Neural progenitor cell (in vitro differentiated cells): ENCODE data around the gene MMS22L. TPM values are rescaled to one million over a fixed set of nuclear protein-coding genes. Genes with fewer than 3 reads are reported as not detected.

ENCODE experiments used
- DNase-seq: peaks from one replicate; pipeline ENCODE4 v3.0.0-alpha.2; 2016; ENCODE audit warnings: low spot score
- H2AFZ ChIP-seq: fragments of 200-600 bp; sonication (generic); replicated peaks from 2 replicates; pipeline ENCODE4 v1.6.1; 2016; ENCODE audit warnings: antibody characterized with exemption
- H3F3A ChIP-seq: fragments of 200-600 bp; sonication (generic); 2 replicates; pipeline ENCODE4 v1.6.1; 2016; ENCODE audit warnings: antibody characterized with exemption, low read depth
- H3K27ac ChIP-seq: fragments of 200-600 bp; sonication (generic); 2 replicates; pipeline ENCODE4 v1.5.1; 2016; ENCODE audit warnings: mild to moderate bottlenecking
- H3K27me3 ChIP-seq: fragments of 200-600 bp; sonication (generic); 2 replicates; pipeline ENCODE4 v1.6.1; 2016; ENCODE audit warnings: mild to moderate bottlenecking, moderate library complexity
- H3K36me3 ChIP-seq: fragments of 200-600 bp; sonication (generic); 2 replicates; pipeline ENCODE4 v1.5.1; 2016
- H3K4me1 ChIP-seq: fragments of 200-600 bp; sonication (generic); 2 replicates; pipeline ENCODE4 v1.6.1; 2016; ENCODE audit warnings: mixed run types
- H3K4me2 ChIP-seq: fragments of 200-600 bp; sonication (generic); 2 replicates; pipeline ENCODE4 v1.6.1; 2016
- H3K4me3 ChIP-seq: fragments of 200-600 bp; sonication (generic); 2 replicates; pipeline ENCODE4 v1.5.1; 2016
- H3K79me2 ChIP-seq: fragments of 200-600 bp; sonication (generic); 2 replicates; pipeline ENCODE4 v1.6.1; 2016; ENCODE audit warnings: low read depth
- H3K9ac ChIP-seq: fragments of 200-600 bp; sonication (generic); 2 replicates; pipeline ENCODE4 v1.6.1; 2016
- H3K9me3 ChIP-seq: fragments of 200-600 bp; sonication (generic); 2 replicates; pipeline ENCODE4 v1.5.1; 2016; ENCODE audit warnings: low read depth
- H4K20me1 ChIP-seq: fragments of 200-600 bp; sonication (generic); 2 replicates; pipeline ENCODE4 v1.6.1; 2016; ENCODE audit warnings: low read depth
- H3K27ac Mint-ChIP-seq: 3 replicates; pipeline ENCODE4 v1.8.0; 2021; ENCODE audit warnings: mixed read lengths
- H3K27me3 Mint-ChIP-seq: 2 replicates; pipeline ENCODE4 v1.8.0; 2022; ENCODE audit warnings: low read depth, mild to moderate bottlenecking, inconsistent platforms, moderate library complexity, mixed read lengths; ENCODE audit not compliant: insufficient read depth
- H3K36me3 Mint-ChIP-seq: 3 replicates; pipeline ENCODE4 v1.8.0; 2021; ENCODE audit warnings: mixed read lengths
- H3K4me1 Mint-ChIP-seq: 3 replicates; pipeline ENCODE4 v1.8.0; 2021; ENCODE audit warnings: mixed read lengths
- H3K4me3 Mint-ChIP-seq: 3 replicates; pipeline ENCODE4 v1.8.0; 2021; ENCODE audit warnings: mild to moderate bottlenecking, moderate library complexity, mixed read lengths
- H3K9me3 Mint-ChIP-seq: 3 replicates; pipeline ENCODE4 v1.8.0; 2020; ENCODE audit warnings: mixed read lengths
- EZH2 ChIP-seq: fragments of 200-600 bp; sonication (generic); IDR thresholded peaks from 2 replicates; pipeline ENCODE4 v1.6.1; 2017; ENCODE audit warnings: antibody characterized with exemption, mild to moderate bottlenecking, moderate library complexity
- EZH2phosphoT487 ChIP-seq: fragments of 200-600 bp; sonication (generic); IDR thresholded peaks from 2 replicates; pipeline ENCODE4 v1.6.1; 2017; ENCODE audit warnings: antibody characterized with exemption
- total RNA-seq: library from RNA; depleted of rRNA; stranded (reverse); fragments of >200 nt; gene quantifications from 2 replicates; pipeline ENCODE4 v1.2.3, GENCODE V29; 2015; ENCODE audit warnings: low replicate concordance
- TF ChIP-seq, protein P1 (sequence below): fragments of 200-600 bp; sonication (generic); IDR thresholded peaks from 2 replicates; pipeline ENCODE4 v1.5.1; 2017; ENCODE audit warnings: antibody characterized with exemption, mild to moderate bottlenecking

The MMS22L gene
- total RNA-seq, 1 donor from 2014 or later, result 76.5 TPM

- Histone ChIP-seq H3K27ac (no peak overlapping the region), H3K4me3 (no peak overlapping the region), H3K4me1 (peaks cover 15% of the 10 kb centered on the region), H3K27me3 (no peaks in the 10 kb centered on the region), H3K4me2 (no peak overlapping the region), H3K79me2 (no peaks in the 10 kb centered on the region), H3F3A (no peaks in the 10 kb centered on the region), H3K9ac (no peak overlapping the region), H3K36me3 (no peaks in the 10 kb centered on the region), H4K20me1 (no peaks in the 10 kb centered on the region), H3K9me3 (no peaks in the 10 kb centered on the region), H2AFZ (no peak overlapping the region)
- Mint-ChIP-seq H3K9me3 (peaks cover 5% of the 10 kb centered on the region), H3K27me3 (no peaks in the 10 kb centered on the region), H3K4me3 (no peak overlapping the region), H3K27ac (no peak overlapping the region), H3K36me3 (no peaks in the 10 kb centered on the region), H3K4me1 (no peaks in the 10 kb centered on the region)
- TF ChIP-seq, protein P1, sequence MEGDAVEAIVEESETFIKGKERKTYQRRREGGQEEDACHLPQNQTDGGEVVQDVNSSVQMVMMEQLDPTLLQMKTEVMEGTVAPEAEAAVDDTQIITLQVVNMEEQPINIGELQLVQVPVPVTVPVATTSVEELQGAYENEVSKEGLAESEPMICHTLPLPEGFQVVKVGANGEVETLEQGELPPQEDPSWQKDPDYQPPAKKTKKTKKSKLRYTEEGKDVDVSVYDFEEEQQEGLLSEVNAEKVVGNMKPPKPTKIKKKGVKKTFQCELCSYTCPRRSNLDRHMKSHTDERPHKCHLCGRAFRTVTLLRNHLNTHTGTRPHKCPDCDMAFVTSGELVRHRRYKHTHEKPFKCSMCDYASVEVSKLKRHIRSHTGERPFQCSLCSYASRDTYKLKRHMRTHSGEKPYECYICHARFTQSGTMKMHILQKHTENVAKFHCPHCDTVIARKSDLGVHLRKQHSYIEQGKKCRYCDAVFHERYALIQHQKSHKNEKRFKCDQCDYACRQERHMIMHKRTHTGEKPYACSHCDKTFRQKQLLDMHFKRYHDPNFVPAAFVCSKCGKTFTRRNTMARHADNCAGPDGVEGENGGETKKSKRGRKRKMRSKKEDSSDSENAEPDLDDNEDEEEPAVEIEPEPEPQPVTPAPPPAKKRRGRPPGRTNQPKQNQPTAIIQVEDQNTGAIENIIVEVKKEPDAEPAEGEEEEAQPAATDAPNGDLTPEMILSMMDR, result no peak
- TF ChIP-seq EZH2phosphoT487 (no peak), EZH2 (no peak)
- DNase-seq, result no peak
These were observed 171.8 kb downstream of the MMS22L start for GRCh38 chr6:97111243-97111642.

- Histone ChIP-seq H2AFZ (peak overlapping the region; percentile 14), H3K9ac (no peak overlapping the region), H3K36me3 (no peaks in the 10 kb centered on the region), H3K27me3 (no peaks in the 10 kb centered on the region), H3K79me2 (no peaks in the 10 kb centered on the region), H3F3A (no peaks in the 10 kb centered on the region), H4K20me1 (no peaks in the 10 kb centered on the region), H3K4me3 (no peak overlapping the region), H3K4me1 (peaks cover 15% of the 10 kb centered on the region), H3K4me2 (no peak overlapping the region), H3K27ac (no peak overlapping the region), H3K9me3 (no peaks in the 10 kb centered on the region)
- DNase-seq, result no peak
- Mint-ChIP-seq H3K9me3 (peaks cover 5% of the 10 kb centered on the region), H3K27me3 (no peaks in the 10 kb centered on the region), H3K4me3 (no peak overlapping the region), H3K4me1 (no peaks in the 10 kb centered on the region), H3K27ac (no peak overlapping the region), H3K36me3 (no peaks in the 10 kb centered on the region)
- no peak for TF ChIP-seq EZH2
These were observed 172.4 kb downstream of the MMS22L start for GRCh38 chr6:97110626-97111025.

GRCh38 chr6:97110149-97110548, 172.9 kb downstream of the MMS22L start:
- Histone ChIP-seq H3K4me2 (no peak overlapping the region), H3K36me3 (no peaks in the 10 kb centered on the region), H2AFZ (peak overlapping the region; percentile 14), H3K27me3 (no peaks in the 10 kb centered on the region), H3K79me2 (no peaks in the 10 kb centered on the region), H3F3A (no peaks in the 10 kb centered on the region), H3K4me3 (no peak overlapping the region), H4K20me1 (no peaks in the 10 kb centered on the region), H3K9me3 (no peaks in the 10 kb centered on the region), H3K4me1 (peaks cover 20% of the 10 kb centered on the region), H3K9ac (no peak overlapping the region), H3K27ac (no peak overlapping the region)
- Mint-ChIP-seq H3K36me3 (no peaks in the 10 kb centered on the region), H3K27me3 (no peaks in the 10 kb centered on the region), H3K9me3 (peaks cover 5% of the 10 kb centered on the region), H3K4me1 (peaks cover 4% of the 10 kb centered on the region), H3K27ac (no peak overlapping the region), H3K4me3 (no peak overlapping the region)
- DNase-seq, result no peak
- TF ChIP-seq EZH2 (no peak), EZH2phosphoT487 (no peak)
- TF ChIP-seq, protein P1, result no peak

- H3K4me3 ChIP-seq, result no peak overlapping the region
- no peaks in the 10 kb centered on the region for H3K9me3 ChIP-seq
- no peaks in the 10 kb centered on the region for H3K27me3 Mint-ChIP-seq
- no peak for DNase-seq
- H3K4me2 ChIP-seq, result no peak overlapping the region
- H2AFZ ChIP-seq, result no peak overlapping the region
- TF ChIP-seq EZH2phosphoT487, result no peak
- TF ChIP-seq, protein P1, result no peak
- TF ChIP-seq EZH2, result no peak
- H3K4me1 Mint-ChIP-seq, result peaks cover 4% of the 10 kb centered on the region
- H3K9ac ChIP-seq, result no peak overlapping the region
- H3K27ac Mint-ChIP-seq, result no peak overlapping the region
- no peaks in the 10 kb centered on the region for H3F3A ChIP-seq
- no peak overlapping the region for H3K4me3 Mint-ChIP-seq
- H3K27ac ChIP-seq, result no peak overlapping the region
- H3K27me3 ChIP-seq, result no peaks in the 10 kb centered on the region
- no peaks in the 10 kb centered on the region for H3K79me2 ChIP-seq
- peaks cover 5% of the 10 kb centered on the region for H3K9me3 Mint-ChIP-seq
- H3K36me3 Mint-ChIP-seq, result no peaks in the 10 kb centered on the region
- no peaks in the 10 kb centered on the region for H4K20me1 ChIP-seq
- peaks cover 24% of the 10 kb centered on the region for H3K4me1 ChIP-seq
- H3K36me3 ChIP-seq, result no peaks in the 10 kb centered on the region
These were observed 173.6 kb downstream of the MMS22L start for GRCh38 chr6:97109444-97109843.
